ENCODE results near the gene FATE1. TPM values are rescaled to one million over a fixed set of nuclear protein-coding genes. Genes with fewer than 3 reads are reported as not detected.

Gene FATE1
- total RNA-seq, 3 donors from 2014 or later: not detected

DNA sequence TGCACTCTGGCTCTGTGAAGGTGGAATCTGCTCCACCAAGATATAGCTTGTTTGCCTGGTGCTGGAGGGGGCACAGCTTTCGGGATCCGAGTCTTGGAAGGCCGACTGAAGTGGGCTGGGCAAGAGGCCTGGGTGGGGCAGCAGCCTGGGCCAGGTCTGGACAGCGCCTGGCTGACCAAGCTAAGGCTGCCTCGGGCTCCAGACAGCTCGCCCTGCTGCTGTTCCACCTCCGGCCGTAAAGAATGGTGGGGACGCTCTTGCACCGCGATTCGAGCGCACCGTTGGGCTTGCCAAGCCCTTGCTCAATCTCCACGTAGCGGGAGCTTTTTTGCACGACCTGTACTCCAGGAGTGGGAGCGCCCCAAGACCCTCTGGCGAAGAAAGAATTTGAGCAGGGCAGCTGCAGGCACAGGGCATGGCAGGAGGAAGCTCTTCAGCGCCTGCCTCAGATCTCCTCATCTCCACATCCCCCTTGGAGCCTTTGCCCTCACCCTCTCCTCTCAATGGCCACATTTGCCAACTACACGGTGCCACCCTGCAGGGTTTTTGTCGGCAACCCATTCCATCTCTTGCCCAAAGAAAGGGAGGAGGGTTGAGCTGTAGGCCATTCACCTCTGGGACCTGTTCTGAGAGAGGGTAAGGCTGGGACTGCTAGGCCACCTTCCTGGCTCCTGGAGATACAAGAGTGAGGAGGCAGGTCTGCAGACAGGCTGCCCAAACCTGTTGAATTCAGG, 37.6 kb downstream of the FATE1 start:
- DNase-seq (peak in 2 of 3 donors; percentile 37 to 52), ATAC-seq (peak; percentile 80)
- Histone ChIP-seq H3K9me3 (no peaks in the 10 kb centered on the region), H3K4me3 (no peak overlapping the region), H3K36me3 (ENCODE audit: low read depth) (no peaks in the 10 kb centered on the region), H3K4me1 (ENCODE audit: low read depth) (no peaks in the 10 kb centered on the region)
- TF ChIP-seq, protein P1, sequence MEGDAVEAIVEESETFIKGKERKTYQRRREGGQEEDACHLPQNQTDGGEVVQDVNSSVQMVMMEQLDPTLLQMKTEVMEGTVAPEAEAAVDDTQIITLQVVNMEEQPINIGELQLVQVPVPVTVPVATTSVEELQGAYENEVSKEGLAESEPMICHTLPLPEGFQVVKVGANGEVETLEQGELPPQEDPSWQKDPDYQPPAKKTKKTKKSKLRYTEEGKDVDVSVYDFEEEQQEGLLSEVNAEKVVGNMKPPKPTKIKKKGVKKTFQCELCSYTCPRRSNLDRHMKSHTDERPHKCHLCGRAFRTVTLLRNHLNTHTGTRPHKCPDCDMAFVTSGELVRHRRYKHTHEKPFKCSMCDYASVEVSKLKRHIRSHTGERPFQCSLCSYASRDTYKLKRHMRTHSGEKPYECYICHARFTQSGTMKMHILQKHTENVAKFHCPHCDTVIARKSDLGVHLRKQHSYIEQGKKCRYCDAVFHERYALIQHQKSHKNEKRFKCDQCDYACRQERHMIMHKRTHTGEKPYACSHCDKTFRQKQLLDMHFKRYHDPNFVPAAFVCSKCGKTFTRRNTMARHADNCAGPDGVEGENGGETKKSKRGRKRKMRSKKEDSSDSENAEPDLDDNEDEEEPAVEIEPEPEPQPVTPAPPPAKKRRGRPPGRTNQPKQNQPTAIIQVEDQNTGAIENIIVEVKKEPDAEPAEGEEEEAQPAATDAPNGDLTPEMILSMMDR (IDR thresholded peaks at IDR 0.05): peak; percentile 49
- intact Hi-C loops (cut with DNase I, micrococcal nuclease): loop anchor here (5.0 to 10.0 kb wide), 2 partner anchors 879 to 881 kb away; partner anchors contain the start of gene GABRQ (in 1 of the 2)

DNA sequence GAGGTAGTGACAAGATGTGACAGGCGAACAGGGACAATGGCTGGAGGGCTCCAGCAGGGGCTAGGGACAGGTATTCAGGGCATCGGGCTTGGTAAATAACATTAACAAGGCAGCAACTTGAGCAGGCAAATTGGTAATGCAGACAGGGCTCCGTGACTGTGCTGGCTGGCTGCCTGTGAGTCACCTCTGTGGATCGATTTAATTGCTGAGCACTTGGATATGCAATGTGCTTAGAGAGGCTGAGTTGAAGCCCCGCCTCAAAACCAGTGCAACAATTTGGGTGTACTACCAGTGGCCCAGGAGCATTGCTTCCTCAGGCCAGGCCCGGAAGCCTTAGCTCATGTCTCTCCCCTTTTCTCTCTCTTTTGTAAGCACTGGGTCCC, 38.2 kb downstream of the FATE1 start:
- Histone ChIP-seq H3K9me3 (no peaks in the 10 kb centered on the region), H3K4me1 (ENCODE audit: low read depth) (no peaks in the 10 kb centered on the region), H3K4me3 (no peak overlapping the region), H3K36me3 (ENCODE audit: low read depth) (no peaks in the 10 kb centered on the region)
- no peak for ATAC-seq
- intact Hi-C loops (cut with DNase I, micrococcal nuclease): loop anchor here (5.0 to 10.0 kb wide), 2 partner anchors 878 to 881 kb away; partner anchors contain the start of gene GABRQ (in 1 of the 2)
- no peak for DNase-seq
- TF ChIP-seq, protein P1 (IDR thresholded peaks at IDR 0.05): no peak

DNA sequence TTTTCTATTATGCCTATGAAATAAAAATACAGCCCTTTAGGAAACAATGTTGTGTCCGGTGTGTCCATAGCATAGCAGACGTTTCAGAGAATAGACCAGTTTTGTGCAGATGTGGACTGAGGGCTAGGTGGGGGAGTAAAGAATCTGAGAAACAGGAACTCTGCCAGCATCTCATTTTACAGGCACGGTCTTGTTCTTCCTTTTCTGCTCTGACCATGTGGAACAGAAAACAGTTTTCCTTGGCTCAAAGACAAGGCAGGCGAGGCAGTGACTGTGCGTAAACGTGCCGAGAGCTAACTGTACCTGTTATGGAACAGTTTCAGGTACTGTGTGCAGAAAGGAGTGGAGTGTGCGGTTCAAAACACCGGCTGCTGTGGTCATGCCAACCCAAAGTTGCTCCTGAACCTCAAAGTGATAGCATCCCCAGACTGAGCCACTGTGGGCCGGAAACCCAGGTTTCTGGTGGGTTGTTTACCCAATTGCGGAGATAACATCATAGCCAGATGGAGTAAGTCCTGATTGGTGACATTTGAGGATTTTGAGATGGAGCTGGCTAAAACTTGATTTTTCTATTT, 38.9 kb downstream of the FATE1 start:
- DNase-seq: no peak
- no peak for ATAC-seq
- H3K4me3 ChIP-seq: no peak overlapping the region

DNA sequence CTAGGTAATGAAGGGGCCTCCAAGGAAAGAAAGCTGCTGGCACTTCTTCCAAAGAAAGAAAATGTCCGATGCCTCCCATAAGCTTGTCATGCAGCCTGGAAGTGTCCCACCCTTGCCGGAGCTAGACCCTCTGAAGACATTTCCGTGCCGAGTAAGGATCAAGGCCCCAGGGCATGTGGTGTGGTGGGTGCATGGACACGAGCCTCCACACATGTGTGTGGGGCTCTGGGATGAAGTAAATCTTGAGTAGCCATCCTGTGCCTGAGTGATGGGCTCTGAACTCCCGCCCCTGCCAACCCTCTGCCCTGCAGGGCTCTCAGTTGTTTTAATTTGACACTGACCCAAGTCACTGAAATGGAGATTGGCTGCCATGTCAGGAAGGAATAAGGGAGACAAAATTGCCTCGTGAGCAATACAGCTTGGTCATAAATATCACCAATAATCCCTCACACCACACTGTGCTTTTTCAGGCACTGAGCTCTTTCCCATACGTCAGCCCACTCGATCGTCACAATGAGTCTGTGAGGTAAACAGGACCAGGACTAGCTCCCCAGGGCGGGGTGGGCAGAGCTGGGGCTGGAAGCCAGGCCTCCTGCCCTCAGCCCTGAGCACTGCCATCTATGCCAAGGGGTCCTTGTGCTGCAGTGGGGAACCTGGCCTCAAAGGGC, 43.3 kb downstream of the FATE1 start:
- no peaks in the 10 kb centered on the region for H3K9me3 ChIP-seq
- intact Hi-C loops (cut with DNase I, micrococcal nuclease): loop anchor here in 1 of 2 donors (10.0 kb wide), 1 partner anchor 876 kb away; the partner anchor contains the start of gene GABRQ
- no peak for DNase-seq
- ATAC-seq: no peak
- H3K4me1 ChIP-seq (ENCODE audit: low read depth): no peaks in the 10 kb centered on the region
- H3K36me3 ChIP-seq (ENCODE audit: low read depth): no peaks in the 10 kb centered on the region
- TF ChIP-seq, protein P1 (IDR thresholded peaks at IDR 0.05): no peak
- no peak overlapping the region for H3K4me3 ChIP-seq

More for the DNA sequence above, 38.9 kb downstream of the FATE1 start:
- no peaks in the 10 kb centered on the region for H3K36me3 ChIP-seq (ENCODE audit: low read depth)
- no peaks in the 10 kb centered on the region for H3K4me1 ChIP-seq (ENCODE audit: low read depth)
- TF ChIP-seq, protein P1 (IDR thresholded peaks at IDR 0.05): no peak
- intact Hi-C loops (cut with DNase I, micrococcal nuclease): loop anchor here (5.0 to 10.0 kb wide), 2 partner anchors 878 to 880 kb away; partner anchors contain the start of gene GABRQ (in 1 of the 2)
- no peaks in the 10 kb centered on the region for H3K9me3 ChIP-seq

DNA sequence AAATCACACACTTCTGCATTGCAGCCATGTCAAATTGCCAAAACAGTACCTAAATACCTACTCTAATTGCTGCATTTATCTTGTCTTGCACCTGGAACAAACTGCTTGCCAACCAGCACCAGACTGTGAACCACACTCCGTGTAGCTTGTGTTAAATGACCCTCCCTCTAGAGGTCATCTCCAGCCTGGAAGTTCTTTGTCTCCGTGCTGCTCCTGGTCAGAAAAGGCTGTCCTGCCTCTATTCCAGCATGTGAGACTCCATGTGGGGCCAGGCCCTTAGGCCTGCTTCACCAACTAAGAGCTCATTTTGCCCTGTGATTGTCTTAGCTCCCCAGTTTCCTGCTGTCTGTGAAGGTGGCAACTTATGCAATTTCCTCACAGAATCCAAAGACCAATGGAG, 47.0 kb downstream of the FATE1 start:
- Histone ChIP-seq H3K9me3 (no peaks in the 10 kb centered on the region), H3K4me1 (ENCODE audit: low read depth) (no peaks in the 10 kb centered on the region), H3K36me3 (ENCODE audit: low read depth) (no peaks in the 10 kb centered on the region), H3K4me3 (no peak overlapping the region)
- TF ChIP-seq, protein P1 (IDR thresholded peaks at IDR 0.05): no peak
- ATAC-seq: no peak
- intact Hi-C loops (cut with DNase I, micrococcal nuclease): no loop called here
- no peak for DNase-seq
